Raji (cell line): ENCODE data around the gene TM4SF1.

Experiments
- POLR2A ChIP-seq: IDR thresholded peaks from 2 replicates; pipeline ENCODE4 v1.6.1; 2011; ENCODE audit warnings: low read depth, low read length, control low read depth; ENCODE audit not compliant: insufficient read depth

The TM4SF1 gene

GRCh38 chr3:149384911-149385321 lies 7.5 kb upstream of the TM4SF1 start:
- no peak for TF ChIP-seq POLR2A

- TF ChIP-seq POLR2A: no peak
Observed at GRCh38 chr3:149384167-149384566, 6.7 kb upstream of the TM4SF1 start.

DNA sequence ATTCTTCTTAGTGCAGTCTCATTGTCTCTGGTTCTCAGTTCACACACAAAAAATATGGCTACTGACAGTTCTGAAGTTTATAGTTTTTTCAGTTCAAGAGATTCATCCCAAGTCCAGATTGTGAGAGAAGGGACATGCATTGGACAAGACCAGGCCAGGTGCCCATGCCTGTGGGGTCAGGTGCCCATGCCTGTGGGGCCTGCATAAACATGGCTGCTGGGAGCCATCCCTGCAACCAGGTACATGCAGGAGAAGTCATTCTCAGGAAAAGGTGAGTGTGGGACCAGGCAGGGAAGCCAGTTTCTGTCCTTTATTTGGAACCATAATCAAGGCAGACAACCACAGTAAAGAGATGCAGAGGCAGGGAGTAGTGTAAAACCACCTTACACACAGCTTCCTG lies 6.3 kb upstream of the TM4SF1 start:
- TF ChIP-seq POLR2A: no peak

DNA sequence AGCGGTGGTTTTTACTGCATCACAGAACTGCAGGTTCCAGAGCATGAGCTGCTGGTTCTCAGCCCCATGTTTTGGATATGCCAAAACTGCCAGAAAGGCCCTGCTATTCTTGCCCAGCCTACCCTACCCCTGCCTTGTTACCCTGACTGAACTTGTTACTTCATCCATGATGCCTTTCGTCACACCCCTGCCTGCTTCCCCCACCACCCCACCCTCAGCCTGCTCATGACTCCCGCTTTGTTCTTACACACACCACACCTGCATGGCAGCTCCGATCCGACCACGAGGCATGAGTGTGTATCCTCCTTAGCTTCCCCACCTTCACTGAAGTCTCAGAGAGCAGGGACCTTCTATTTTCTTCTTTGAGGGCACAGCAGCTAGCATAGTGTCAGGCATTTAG lies 5.1 kb upstream of the TM4SF1 start:
- no peak for TF ChIP-seq POLR2A

GRCh38 chr3:149382101-149382467 lies 4.6 kb upstream of the TM4SF1 start:
- no peak for TF ChIP-seq POLR2A

GRCh38 chr3:149381173-149382100 lies 4.0 kb upstream of the TM4SF1 start:
- no peak for TF ChIP-seq POLR2A

- TF ChIP-seq POLR2A: no peak
Observed at GRCh38 chr3:149378478-149379309, 1.2 kb upstream of the TM4SF1 start.

DNA sequence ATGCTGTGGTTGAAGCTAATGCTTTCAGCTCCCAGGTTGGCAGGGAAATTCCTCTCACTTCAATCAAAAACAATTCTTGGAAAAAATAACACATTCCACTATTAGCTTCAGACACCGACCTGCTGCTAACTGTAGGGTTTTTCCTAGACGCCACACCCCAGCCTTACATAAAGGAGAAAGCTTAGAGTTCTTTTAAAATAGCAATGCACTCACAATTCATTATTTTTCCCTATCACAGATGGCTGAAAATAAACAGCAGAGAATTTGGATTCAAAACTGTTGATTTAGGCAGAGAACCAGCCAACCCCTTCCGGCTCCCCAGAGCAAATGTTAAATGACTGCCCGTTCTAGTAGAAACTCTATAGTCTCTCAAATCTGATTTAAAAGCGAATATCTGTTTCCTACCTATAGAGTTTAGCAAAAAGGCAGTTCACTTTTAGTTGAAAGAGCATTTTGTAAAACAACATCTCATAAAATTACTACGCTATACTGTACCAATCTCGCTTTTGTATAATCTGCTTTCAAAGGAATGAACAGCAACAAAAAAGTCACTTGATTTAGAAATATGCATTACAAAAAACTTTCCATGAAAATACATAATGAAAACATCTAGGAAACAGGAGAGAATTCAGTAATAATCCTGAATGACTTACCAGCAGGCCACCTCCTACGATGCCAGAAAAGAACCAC lies 586 bp downstream of the TM4SF1 start:
- TF ChIP-seq POLR2A: no peak

DNA sequence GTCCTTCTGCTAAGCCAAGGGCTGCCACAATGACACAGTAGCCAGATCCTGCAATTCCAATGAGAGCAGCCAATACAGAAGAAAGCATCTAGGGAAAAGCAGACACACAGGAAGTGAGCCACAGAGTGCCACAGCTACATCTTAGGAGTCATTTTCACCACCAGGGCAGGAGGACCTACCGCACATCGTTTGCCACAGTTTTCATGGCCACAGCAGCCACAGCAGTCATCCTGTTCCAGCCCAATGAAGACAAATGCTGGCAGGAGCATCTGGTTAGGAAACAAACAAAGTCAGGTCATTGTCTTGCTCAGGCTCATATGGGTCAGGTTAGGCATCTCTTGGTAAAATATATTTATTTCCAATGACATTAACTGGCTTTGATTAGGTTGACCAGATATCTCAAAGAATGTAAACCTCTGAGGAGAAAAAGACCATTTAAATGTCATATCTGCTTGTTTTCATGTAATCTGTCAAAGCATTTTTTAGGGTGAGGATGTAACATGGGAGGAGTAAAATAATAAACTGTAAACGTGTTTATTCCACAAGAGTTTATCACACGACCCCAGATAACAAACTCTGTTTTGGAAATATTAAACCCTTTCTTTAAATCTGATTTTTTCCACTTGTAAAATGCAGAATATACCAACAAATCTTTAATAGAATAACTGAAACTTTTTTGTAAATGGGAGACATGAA lies 1.8 kb downstream of the TM4SF1 start:
- no peak for TF ChIP-seq POLR2A

GRCh38 chr3:149374793-149375500 lies 2.5 kb downstream of the TM4SF1 start:
- no peak for TF ChIP-seq POLR2A

DNA sequence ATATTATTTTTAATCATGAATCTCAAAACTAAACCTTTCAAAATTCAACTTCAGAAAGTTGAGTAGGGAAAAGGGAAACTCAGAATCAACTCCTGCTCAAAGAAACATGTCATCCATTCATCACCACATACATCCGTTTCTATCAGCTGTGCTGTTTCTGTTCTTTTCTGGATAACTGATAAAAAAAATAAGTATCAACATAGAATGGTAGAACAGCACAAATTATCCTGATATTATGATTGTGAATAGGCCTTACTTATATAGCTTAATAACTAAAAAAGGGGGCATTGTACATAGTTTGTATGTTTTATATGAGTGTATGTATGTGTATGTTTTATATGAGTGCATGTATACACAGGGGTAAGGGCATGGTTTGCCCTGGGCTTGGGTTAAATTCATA lies 3.1 kb downstream of the TM4SF1 start:
- TF ChIP-seq POLR2A: no peak

DNA sequence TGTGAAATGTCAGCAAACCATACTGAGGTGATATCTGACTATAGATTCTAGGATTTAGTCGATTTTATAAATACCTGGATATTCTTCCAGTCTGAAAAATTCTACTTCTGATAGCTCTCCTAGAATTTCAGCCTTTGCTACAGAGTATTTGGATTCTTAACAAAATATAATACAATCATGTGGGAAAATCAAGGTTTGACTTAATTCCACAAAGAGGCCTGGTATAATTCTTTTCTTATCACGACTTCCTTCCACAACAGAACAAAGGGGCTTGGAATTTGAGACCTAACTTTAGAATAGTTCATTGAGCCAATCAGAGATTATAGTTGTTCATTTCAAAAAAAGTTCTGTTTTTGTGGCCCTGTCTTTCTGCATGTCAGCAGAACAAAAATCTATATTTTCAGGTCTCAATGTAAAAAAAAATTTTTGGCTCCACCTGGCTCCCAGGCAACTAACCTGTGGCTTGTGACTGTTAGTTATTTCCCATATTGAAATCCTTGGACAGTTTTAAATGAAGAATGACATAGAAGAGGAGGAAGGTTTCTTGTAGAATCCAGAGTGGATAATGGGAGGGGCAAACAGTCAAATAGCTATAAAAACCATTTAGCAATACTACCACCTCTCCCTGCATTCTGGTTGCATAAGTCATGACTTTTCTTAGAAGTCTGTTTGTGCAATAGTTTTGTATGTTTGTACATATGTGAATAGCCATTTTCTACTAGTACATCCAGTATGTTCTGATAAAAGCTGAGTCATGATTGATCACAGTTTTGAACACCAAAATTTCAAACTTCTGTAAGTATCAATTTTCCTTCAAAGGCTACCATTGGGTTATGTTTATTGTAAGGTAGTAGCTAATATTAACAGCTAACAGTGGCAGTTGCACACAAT lies 4.0 kb downstream of the TM4SF1 start:
- no peak for TF ChIP-seq POLR2A

GRCh38 chr3:149371723-149372114 lies 5.7 kb downstream of the TM4SF1 start:
- no peak for TF ChIP-seq POLR2A
